Neural cell (in vitro differentiated cells): Measurements from ENCODE around the gene RNLS.

Experiments
- EZH2 ChIP-seq: fragments of 200-600, 300-800 bp; shearing (Covaris generic), sonication (generic); IDR thresholded peaks from 2 replicates; pipeline ENCODE4 v1.6.1; 2014; ENCODE audit warnings: antibody characterized with exemption, low read length, borderline replicate concordance, mild to moderate bottlenecking; ENCODE audit not compliant: insufficient read depth, poor library complexity, severe bottlenecking
- REST ChIP-seq: IDR thresholded peaks from 2 replicates; pipeline ENCODE4 v1.6.1; 2012; ENCODE audit warnings: borderline replicate concordance
- TF ChIP-seq, protein P1 (sequence below): fragments of 450-650 bp; IDR thresholded peaks from 2 replicates; pipeline ENCODE4 v1.5.1; 2014; ENCODE audit warnings: antibody characterized with exemption, mild to moderate bottlenecking, moderate library complexity; ENCODE audit not compliant: poor library complexity, severe bottlenecking

DNA sequence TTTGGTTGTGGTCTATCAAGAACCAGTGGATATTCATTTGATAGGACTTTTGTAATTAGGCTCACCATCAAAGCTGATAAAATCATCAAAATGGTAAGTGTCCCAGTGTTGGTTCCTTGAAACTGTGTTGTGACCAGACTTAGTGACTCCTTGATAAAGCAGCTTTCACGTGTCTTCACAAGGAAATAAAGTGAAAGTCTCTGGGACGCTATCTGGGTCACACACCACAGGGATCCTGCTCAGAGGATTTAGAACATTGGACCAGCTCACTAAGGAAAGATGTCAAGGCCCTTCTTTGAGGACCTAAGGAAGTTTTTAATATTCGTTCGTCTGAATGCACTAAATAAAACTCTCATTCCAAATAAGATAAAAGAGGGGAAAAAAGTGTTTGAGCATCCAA is 193.1 kb downstream of the RNLS start:
- TF ChIP-seq, protein P1, sequence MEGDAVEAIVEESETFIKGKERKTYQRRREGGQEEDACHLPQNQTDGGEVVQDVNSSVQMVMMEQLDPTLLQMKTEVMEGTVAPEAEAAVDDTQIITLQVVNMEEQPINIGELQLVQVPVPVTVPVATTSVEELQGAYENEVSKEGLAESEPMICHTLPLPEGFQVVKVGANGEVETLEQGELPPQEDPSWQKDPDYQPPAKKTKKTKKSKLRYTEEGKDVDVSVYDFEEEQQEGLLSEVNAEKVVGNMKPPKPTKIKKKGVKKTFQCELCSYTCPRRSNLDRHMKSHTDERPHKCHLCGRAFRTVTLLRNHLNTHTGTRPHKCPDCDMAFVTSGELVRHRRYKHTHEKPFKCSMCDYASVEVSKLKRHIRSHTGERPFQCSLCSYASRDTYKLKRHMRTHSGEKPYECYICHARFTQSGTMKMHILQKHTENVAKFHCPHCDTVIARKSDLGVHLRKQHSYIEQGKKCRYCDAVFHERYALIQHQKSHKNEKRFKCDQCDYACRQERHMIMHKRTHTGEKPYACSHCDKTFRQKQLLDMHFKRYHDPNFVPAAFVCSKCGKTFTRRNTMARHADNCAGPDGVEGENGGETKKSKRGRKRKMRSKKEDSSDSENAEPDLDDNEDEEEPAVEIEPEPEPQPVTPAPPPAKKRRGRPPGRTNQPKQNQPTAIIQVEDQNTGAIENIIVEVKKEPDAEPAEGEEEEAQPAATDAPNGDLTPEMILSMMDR, result no peak
- TF ChIP-seq EZH2, result no peak
- no peak for TF ChIP-seq REST
